CD1c-positive myeloid dendritic cell (primary cell): ENCODE results near the gene HCN2.
"Not testable (repeated sequence)": the region's sequence is repeated elsewhere in the genome, so short reads cannot be mapped to it uniquely, and the experiment has no call there.

Source experiments
- DNase-seq: peaks from one replicate; pipeline ENCODE4 v3.0.0-alpha.2; 2016; ENCODE audit errors: extremely low spot score

HCN2 gene

DNA sequence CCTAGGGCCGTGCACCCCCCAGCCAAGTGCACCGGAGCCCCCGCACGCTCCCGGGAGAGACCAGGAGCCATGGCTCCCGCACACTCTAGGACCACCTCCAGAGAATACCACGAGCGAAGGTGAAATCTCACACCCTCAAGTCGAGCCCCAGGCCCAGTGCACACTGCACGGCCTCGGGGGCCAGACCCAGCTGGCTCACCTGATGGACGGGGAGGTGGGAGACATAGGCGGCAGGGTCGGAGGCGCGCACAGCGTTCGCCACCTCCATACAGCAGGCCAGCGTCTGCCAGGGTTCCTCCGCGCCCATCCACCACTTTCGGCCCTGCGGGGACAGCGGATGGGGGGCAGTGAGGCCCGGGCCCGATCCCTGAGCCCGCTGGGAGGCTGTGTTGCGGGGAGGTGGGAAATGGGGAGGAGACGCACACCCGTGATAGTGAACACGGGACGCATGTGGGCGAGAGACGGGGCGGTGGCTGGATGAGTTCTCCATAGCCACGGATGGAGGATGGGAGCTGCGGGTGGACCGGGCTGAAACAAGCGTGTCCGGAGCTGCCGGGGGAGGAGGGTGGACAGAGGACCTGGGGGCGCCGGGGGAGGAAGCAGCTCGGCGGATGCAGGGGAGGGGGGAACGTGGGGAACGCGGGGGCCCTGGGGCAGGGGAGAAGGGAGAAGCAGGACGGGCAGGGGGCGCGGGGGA, 30.6 kb downstream of the HCN2 start:
- DNase-seq = no peak

DNA sequence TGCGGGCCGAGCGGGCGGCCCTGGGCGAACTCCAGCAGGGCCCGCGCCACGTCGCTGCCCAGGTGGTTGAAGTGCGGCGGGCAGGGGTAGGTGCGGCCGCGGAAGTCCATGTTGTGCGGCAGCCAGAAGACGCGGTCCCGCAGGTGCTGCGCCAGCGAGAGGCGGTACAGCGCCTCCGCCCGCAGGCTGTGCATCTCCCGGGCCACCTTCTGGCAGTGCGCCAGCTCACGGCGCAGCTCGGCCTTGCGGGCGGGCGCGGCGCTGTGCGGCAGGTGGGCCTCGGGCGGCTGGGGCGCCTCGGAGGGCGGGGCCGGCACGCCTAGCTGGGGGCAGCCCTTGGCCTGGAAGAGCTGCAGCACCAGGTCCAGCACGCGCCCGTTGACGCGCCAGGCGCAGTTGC, 31.5 kb downstream of the HCN2 start:
- DNase-seq = not testable (repeated sequence)

GRCh38 chr19:621819-622218, 32.1 kb downstream of the HCN2 start:
- DNase-seq = no peak

GRCh38 chr19:622666-623065, 33.0 kb downstream of the HCN2 start:
- no peak for DNase-seq

DNA sequence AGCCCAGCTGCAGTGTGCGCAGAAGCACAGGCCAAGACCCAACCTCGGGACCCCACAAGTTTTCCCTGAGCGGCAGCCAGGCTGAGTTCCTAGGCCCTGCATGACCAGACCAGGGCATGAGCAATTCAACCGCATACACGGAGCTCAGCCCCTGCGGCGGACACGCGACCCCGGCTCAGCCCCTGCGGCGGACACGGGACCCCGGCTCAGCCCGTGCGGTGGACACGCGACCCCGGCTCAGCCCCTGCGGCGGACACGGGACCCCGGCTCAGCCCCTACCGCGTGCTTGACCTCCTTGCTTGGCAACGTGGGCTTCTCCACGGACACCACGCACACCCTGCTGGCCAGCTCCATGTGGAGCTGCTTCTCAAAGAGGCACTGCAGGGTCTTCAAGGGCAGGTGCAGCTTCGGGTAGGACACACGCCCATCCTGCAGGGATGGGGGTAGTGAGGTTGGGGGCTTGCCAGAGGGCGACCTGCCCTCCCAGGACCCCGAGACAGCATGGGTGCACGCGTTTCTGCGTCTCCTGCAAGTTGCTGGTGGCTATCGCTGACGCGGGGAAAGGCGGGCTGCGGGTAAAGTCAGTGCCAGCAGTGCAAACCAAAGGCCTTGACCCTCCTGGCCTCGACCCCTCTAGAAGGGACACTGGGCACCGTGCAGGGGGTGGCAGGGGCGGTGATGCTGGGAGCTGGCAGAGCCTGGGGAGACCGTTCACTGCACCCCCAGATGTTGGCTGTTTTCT, 33.7 kb downstream of the HCN2 start:
- DNase-seq = no peak

GRCh38 chr19:623974-624373, 34.3 kb downstream of the HCN2 start:
- DNase-seq = no peak

DNA sequence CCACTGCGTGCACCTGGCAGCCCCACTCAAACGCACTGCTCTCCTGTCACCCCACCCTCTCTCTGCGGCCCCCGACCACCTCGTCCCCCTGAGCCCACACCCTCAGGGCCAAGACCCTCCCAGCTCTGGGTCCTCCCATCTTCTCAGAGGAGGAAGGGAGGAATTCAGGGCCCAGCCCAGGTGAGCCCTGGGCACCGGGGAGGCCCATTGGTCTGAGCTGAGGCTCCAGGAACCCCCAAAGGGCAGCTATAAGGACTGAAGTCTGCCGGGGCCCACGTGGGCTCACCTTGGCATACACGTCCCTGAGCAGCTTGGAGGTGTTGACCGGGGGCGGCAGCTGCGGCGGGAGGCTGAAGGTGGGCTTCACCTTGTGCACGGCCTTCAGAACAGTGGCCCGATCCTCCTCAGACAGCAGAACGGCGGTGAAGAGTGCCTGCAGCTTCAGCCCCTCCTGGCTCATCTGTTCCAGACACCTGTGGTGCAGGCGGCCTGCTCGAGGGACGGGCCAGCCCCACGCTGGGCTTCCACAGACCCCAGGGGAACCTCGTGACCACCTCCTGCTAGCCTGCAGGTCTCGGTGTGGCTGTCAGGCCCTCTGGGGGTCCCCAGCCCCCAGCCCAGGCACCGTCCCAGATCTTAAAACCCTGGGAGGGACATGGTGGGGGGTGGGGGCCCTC, 34.9 kb downstream of the HCN2 start:
- no peak for DNase-seq

GRCh38 chr19:625257-625656, 35.6 kb downstream of the HCN2 start:
- no peak for DNase-seq

DNA sequence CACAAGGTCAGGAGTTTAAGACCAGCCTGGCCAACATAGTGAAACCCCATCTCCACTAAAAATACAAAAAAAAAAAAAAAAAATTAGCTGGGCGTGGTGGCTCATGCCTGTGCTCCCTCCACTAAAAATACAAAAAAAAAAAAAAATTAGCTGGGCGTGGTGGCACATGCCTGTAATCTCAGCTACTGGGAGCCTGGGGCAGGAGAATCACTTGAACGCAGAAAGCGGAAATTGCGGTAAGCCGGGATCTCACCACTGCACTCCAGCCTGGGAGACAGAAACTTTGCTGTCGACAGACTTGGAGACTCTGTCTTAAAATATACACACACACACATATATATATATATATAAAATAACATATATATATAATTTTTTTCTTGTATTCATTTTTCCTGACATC, 36.9 kb downstream of the HCN2 start:
- DNase-seq = not testable (repeated sequence)

DNA sequence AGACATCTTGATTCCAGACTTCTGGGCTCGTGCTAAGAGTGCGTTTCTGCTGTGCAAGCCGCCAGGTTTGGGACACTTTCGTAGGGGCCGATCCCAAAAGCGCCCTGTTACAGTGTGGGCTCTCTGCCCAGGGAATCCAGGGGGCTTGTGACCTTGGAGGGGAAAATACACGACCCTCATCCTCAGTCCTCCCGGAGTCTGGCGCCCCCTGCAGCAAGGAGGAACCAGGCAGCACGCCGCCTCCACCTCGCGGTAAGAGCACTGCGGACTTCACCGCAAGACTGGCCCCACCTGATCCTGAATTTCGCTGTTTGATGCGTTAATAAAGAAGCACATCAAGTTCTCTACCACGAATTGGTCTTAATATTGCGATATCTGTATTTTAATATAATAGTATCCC, 38.5 kb downstream of the HCN2 start:
- DNase-seq = no peak

- not testable (repeated sequence) for DNase-seq
Measured at GRCh38 chr19:629515-629914, 39.8 kb downstream of the HCN2 start.

- DNase-seq = no peak
Measured at GRCh38 chr19:629961-630714, 40.5 kb downstream of the HCN2 start.

DNA sequence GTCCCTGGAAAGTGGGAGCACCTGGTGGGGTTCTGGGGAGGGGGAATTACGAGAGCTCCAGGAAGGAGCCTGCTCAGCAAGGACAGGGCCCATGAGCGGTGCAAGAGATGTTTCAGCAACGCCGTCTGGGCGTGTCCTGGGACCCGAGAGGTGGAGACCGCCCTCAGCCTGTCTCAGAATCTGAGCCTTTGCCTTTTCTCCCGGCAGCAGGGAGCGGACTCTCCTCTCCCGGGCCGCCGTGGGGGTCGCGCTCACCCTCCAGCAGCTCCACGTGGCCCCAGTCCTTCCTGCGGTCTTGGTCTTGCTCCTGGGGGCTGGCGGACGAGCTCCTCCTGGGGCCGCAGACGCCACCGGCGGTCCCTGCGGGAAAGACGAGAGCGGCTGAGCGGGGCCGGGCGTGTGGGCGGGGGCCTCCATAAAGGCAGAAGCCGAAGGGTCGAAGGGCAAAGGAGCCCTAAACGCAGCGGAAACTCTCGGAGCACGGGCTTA, 42.9 kb downstream of the HCN2 start:
- peak; percentile 71 for DNase-seq

DNA sequence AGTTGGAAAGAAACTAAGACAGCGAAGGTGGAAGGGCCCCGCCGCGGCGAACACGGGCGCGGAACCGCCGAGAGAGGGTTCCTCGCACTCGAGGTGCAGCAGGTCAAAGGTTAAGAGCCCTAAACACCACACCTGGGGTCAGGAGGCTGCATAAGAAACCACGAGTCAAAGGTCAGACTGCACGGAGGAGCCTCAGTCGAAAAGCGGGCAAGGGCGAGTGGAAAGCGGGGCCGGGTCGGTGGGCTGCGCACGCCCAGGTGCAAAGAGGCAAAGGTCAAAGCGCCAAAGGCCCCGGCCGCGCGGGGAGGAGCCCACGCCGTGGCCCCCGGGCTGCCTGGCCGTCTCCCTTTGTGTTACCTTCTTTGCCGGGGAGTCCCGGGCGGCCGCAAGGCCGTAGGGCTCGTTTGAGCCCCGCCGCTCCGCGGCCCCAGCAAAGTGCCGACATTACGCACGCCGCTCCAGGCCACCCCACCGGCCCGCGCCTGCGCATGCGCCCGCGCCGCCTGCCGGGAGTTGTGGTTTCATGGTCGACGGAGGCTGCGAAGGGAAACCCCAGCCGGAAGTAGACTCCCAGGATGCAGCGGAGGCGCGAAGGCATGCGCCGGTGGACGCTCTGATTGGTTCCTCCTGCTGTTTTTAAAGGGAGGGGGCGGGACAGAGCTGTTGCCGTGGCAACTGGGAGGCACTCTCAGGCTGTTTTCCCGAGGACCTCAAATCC, 43.5 kb downstream of the HCN2 start, which contains the start of gene POLRMT:
Gene POLRMT (minus strand): TSS at position 470 of the 718 bp plus-strand sequence. CDS start 25 bp downstream, at position 445.
- peak; percentile 99 for DNase-seq

- DNase-seq = peak; percentile 5
Measured at GRCh38 chr19:633786-634639, 44.3 kb downstream of the HCN2 start.

GRCh38 chr19:634975-635652, 45.4 kb downstream of the HCN2 start:
- DNase-seq = no peak

DNA sequence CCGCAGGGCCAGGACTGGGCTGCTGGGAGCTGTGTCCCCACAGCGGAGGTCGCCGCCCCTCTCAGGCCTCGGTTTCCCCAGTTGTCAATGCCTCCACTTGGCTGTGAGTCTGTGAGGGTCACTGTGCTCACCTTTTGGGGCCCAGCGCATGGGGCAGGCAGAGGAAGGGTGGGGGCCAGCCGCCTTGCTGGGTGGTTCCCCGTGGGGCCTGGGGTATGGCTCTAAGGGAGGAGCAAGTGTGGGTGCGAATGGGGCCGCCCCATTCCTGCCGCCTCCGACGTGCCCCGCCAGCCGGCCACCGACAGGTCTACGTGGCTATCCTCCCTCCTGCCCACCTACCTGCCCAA, 49.2 kb downstream of the HCN2 start:
- DNase-seq = no peak

- DNase-seq = peak; percentile 97
Measured at GRCh38 chr19:639253-640160, 49.8 kb downstream of the HCN2 start, which contains the start of gene FGF22. TSS of gene FGF22 (plus strand) at chr19:639879. CDS start at chr19:639926, 47 bp downstream.

DNA sequence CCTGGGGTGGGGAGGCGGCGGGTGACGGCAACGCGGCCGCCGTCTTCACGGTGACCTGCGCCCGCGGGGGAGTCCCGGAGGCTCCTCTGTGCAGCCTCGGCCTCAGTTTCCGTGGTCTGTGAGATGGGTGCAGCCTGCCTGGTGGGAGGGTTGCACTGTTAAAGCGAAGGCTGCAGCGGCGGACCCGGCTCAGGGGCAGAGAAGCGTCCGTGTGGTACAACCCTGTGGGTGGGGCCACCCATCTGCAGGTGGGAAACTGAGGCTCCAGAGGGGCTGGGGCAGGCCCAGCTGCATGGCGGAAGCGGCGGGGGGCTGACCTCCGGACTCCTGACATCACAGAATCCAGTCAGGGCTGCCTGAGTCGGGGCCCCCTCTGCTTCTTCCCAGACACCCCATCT, 50.5 kb downstream of the HCN2 start:
- no peak for DNase-seq
